ENCODE results near the gene TRMT1L. TPM values are rescaled to one million over a fixed set of nuclear protein-coding genes. Genes with fewer than 3 reads are reported as not detected.

TRMT1L gene
- total and polyA plus RNA-seq, 3 donors from 2014 or later: 54.5 to 72.6 (median 69.0) TPM

DNA sequence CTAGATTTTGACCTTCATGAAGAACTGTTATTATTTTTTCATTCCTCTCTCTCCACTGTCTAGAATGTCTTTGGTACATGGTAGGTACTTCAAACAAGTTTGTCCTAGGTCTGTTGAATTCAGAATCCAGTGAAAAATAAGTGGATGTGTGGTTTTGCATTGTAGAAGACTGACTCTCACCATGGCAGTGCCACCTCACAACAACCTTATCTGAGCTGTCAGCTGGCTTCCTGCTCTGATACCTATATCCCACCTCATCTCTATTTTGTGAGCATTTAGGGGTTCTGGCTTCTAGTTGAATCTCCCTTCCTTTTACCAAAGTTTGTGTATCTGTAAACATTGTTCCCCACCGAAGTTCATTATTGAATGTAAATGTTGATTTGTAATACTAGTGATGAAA lies 9.4 kb upstream of the TRMT1L start:
- H3K36me3 ChIP-seq (ENCODE audit: low read depth, missing control alignments): no peaks in the 10 kb centered on the region
- no peaks in the 10 kb centered on the region for H3K4me1 ChIP-seq
- no peaks in the 10 kb centered on the region for H3K27me3 ChIP-seq
- 76 to 98% methylated on average over 1 of the region's 1 CpG for WGBS, 2 donors
- no peak overlapping the region for H3K27ac ChIP-seq
- H3K4me3 ChIP-seq: no peak overlapping the region
- TF ChIP-seq CTCF (IDR thresholded peaks at IDR 0.05) (no peak), POLR2A (IDR thresholded peaks at IDR 0.05) (no peak)
- intact Hi-C loops (cut with DNase I; ENCODE audit: low total_unique reads): no loop called here
- DNase-seq: no peak
- no peaks in the 10 kb centered on the region for H3K9me3 ChIP-seq

GRCh38 chr1:185162491-185162890 lies 5.7 kb upstream of the TRMT1L start:
- no peaks in the 10 kb centered on the region for H3K9me3 ChIP-seq
- H3K36me3 ChIP-seq (ENCODE audit: low read depth, missing control alignments): no peaks in the 10 kb centered on the region
- 92 to 95% methylated on average over 4 of the region's 4 CpGs for WGBS, 2 donors
- intact Hi-C loops (cut with DNase I; ENCODE audit: low total_unique reads): no loop called here
- no peak overlapping the region for H3K4me3 ChIP-seq
- H3K27ac ChIP-seq: no peak overlapping the region
- no peaks in the 10 kb centered on the region for H3K27me3 ChIP-seq
- no peaks in the 10 kb centered on the region for H3K4me1 ChIP-seq
- DNase-seq: no peak
- TF ChIP-seq POLR2A (IDR thresholded peaks at IDR 0.05) (no peak), CTCF (IDR thresholded peaks at IDR 0.05) (no peak)

DNA sequence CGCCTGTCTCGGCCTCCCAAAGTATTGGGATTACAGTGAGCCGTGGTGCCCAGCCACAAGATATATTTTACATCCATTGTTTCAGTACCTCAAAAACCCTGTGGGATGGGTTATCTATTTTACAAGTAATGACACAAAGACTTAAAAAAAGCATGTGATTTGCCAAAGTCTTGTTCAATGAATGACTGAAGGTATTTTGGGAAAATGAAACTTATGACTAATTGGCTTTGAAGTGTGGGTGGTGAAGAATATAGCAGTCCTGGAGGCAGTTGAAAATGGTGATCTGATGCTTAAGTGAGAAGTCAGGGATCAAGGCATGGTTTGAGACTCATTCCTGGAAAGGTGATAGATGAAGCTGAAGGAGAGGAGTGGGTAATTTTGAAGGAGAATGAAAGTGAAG lies 3.2 kb upstream of the TRMT1L start:
- 82 to 97% methylated on average over 3 of the region's 3 CpGs for WGBS, 2 donors
- peaks cover 6% of the 10 kb centered on the region for H3K4me1 ChIP-seq
- intact Hi-C loops (cut with DNase I; ENCODE audit: low total_unique reads): no loop called here
- no peaks in the 10 kb centered on the region for H3K27me3 ChIP-seq
- TF ChIP-seq POLR2A (IDR thresholded peaks at IDR 0.05): no peak
- no peak for TF ChIP-seq CTCF (IDR thresholded peaks at IDR 0.05)
- no peak overlapping the region for H3K4me3 ChIP-seq
- no peaks in the 10 kb centered on the region for H3K36me3 ChIP-seq (ENCODE audit: low read depth, missing control alignments)
- H3K27ac ChIP-seq: no peak overlapping the region
- DNase-seq: no peak
- no peaks in the 10 kb centered on the region for H3K9me3 ChIP-seq

DNA sequence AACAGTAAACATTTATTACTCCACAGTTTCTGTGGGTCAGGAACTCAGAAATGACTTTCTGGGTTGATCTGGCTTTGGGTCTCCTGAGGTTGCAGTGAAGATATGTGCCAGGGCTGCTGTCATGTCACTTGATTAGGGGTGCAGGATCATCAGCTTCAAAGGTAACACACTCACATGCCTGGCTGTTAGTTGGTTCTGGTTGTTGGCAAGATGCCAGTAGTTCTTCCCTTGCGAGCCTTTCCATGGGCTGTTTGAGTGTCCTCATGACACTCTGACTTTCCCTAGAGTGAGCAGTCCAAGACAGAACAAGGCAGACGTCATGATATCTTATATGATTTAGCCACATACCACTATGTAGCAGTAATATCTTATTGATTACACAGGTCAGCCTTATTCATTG lies 2.0 kb upstream of the TRMT1L start:
- intact Hi-C loops (cut with DNase I; ENCODE audit: low total_unique reads): no loop called here
- DNase-seq: no peak
- Histone ChIP-seq H3K4me3 (no peak overlapping the region), H3K27me3 (no peaks in the 10 kb centered on the region), H3K27ac (no peak overlapping the region), H3K9me3 (no peaks in the 10 kb centered on the region), H3K36me3 (ENCODE audit: low read depth, missing control alignments) (no peaks in the 10 kb centered on the region), H3K4me1 (peaks cover 15% of the 10 kb centered on the region)
- WGBS, 2 donors: 67 to 95% methylated on average over 2 of the region's 2 CpGs
- no peak for TF ChIP-seq POLR2A (IDR thresholded peaks at IDR 0.05)
- TF ChIP-seq CTCF (IDR thresholded peaks at IDR 0.05): no peak

- peaks cover 17% of the 10 kb centered on the region for H3K4me1 ChIP-seq
- peak overlapping the region; percentile 88 to 97 for H3K4me3 ChIP-seq
- intact Hi-C loops (cut with DNase I; ENCODE audit: low total_unique reads): no loop called here
- H3K36me3 ChIP-seq (ENCODE audit: low read depth, missing control alignments): no peaks in the 10 kb centered on the region
- H3K9me3 ChIP-seq: no peaks in the 10 kb centered on the region
- no peaks in the 10 kb centered on the region for H3K27me3 ChIP-seq
- peak overlapping the region; percentile 98 to 100 for H3K27ac ChIP-seq
- no peak for DNase-seq
- TF ChIP-seq CTCF (IDR thresholded peaks at IDR 0.05): no peak
- TF ChIP-seq POLR2A (IDR thresholded peaks at IDR 0.05): no peak
- 1% methylated on average over 20 of the region's 20 CpGs for WGBS, 2 donors
These were observed 1.1 kb upstream of the TRMT1L start for GRCh38 chr1:185157599-185158412.
